Mucosa of descending colon (tissue), 3 donors: ENCODE measurements around the gene PPHLN1. TPM values are rescaled to one million over a fixed set of nuclear protein-coding genes. Genes with fewer than 3 reads are reported as not detected.
"Not testable (repeated sequence)": the region's sequence is repeated elsewhere in the genome, so short reads cannot be mapped to it uniquely, and the experiment has no call there.

Experiments
- ATAC-seq: fragments of 200-7000 bp; cut with Tn5 transposase; one replicate; pipeline ENCODE4 v1.9.1; 2020; ENCODE audit warnings: mild to moderate bottlenecking, moderate library complexity
- DNase-seq, 3 donors: peaks; one replicate each; pipeline ENCODE4 v3.0.0-alpha.2; 2020
- H3K36me3 ChIP-seq: fragments of 200-600 bp; one replicate; pipeline ENCODE4 v1.8.0; 2021; ENCODE audit warnings: low read depth, mild to moderate bottlenecking
- H3K4me1 ChIP-seq: fragments of 200-600 bp; one replicate; pipeline ENCODE4 v1.8.0; 2021; ENCODE audit warnings: low read depth, mild to moderate bottlenecking
- H3K4me3 ChIP-seq: fragments of 200-600 bp; one replicate; pipeline ENCODE4 v1.8.0; 2021; ENCODE audit warnings: mild to moderate bottlenecking
- H3K9me3 ChIP-seq: fragments of 200-600 bp; one replicate; pipeline ENCODE4 v1.8.0; 2021; ENCODE audit warnings: mild to moderate bottlenecking
- intact Hi-C, 2 donors: fragments of 100-400 bp; cut with DNase I in 1 of 2; cut with micrococcal nuclease in 1 of 2; formaldehyde crosslinking; loops; one replicate each; pipeline versions ENCODE4 v1.11.0 to v1.11.1; 2022; cut with DNase I, micrococcal nuclease
- total RNA-seq, 3 donors: library from RNA; stranded (reverse); fragmentation: NEBNext Ultra II Directional in 2 of 3; extraction: Animal tissue kit (Norgen Biotek cat#: 25700) in 2 of 3; gene quantifications; one replicate each; pipeline versions ENCODE4 v1.2.1 to v1.2.4, GENCODE V29; 2021 to 2023
- TF ChIP-seq, protein P1 (sequence below): fragments of 200-600 bp; IDR thresholded peaks from one replicate; pipeline ENCODE4 v1.8.0; 2022; ENCODE audit warnings: antibody characterized with exemption, mild to moderate bottlenecking
- donor health status: DM: no; HTN: no; CAD: no; lungs with moderate emphysema.
- donor health status: DM: no; HTN: no; CAD: no.
- donor health status: DM: no; HTN: yes; CAD: no.

The PPHLN1 gene
- total RNA-seq, 3 donors from 2014 or later: 43.7 to 50.6 (median 44.9) TPM

DNA sequence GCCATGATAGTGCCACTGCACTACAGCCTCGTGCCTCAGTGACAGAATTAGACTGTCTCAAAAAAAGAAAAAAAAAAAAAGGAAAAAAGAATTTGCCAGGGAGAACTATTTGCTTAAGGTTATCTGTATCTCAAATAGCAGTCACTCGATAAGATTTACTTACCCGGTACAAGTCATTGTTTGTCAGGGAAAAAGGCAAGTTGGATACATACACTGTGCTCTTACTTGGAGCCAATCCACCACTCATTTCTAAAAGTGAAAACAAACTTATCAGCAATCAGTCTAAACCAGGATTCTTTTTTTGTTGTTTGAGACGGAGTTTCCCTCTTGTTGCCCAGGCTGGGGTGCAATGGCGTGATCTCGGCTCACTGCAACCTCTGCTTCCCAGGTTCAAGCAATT lies 2.1 kb upstream of the PPHLN1 start:
- intact Hi-C loops: loop anchor here (10.0 kb wide), 1 partner anchor 179 kb away; the partner anchor contains the start of gene GXYLT1 (in 2 of the 2)
- ATAC-seq (no peak), DNase-seq (no peak)
- TF ChIP-seq, protein P1, sequence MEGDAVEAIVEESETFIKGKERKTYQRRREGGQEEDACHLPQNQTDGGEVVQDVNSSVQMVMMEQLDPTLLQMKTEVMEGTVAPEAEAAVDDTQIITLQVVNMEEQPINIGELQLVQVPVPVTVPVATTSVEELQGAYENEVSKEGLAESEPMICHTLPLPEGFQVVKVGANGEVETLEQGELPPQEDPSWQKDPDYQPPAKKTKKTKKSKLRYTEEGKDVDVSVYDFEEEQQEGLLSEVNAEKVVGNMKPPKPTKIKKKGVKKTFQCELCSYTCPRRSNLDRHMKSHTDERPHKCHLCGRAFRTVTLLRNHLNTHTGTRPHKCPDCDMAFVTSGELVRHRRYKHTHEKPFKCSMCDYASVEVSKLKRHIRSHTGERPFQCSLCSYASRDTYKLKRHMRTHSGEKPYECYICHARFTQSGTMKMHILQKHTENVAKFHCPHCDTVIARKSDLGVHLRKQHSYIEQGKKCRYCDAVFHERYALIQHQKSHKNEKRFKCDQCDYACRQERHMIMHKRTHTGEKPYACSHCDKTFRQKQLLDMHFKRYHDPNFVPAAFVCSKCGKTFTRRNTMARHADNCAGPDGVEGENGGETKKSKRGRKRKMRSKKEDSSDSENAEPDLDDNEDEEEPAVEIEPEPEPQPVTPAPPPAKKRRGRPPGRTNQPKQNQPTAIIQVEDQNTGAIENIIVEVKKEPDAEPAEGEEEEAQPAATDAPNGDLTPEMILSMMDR: no peak
- no peaks in the 10 kb centered on the region for H3K9me3 ChIP-seq
- no peak overlapping the region for H3K4me3 ChIP-seq
- peaks cover 17% of the 10 kb centered on the region for H3K4me1 ChIP-seq
- no peaks in the 10 kb centered on the region for H3K36me3 ChIP-seq

DNA sequence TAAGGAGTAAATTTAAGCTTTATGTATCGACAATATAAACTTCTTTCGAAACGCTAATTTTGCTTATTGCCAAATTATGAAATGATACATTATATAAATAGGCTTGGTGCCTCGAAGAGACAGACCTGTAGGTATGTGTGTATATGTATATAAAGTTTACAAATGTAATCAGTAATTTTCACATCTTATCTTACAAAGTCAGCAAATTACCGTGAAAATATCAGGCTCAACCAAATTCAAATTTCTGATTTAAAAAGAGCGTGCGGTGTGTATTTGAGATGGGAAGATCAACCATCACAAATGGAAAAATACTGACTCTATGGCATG lies 678 bp upstream of the PPHLN1 start:
- ATAC-seq: no peak

DNA sequence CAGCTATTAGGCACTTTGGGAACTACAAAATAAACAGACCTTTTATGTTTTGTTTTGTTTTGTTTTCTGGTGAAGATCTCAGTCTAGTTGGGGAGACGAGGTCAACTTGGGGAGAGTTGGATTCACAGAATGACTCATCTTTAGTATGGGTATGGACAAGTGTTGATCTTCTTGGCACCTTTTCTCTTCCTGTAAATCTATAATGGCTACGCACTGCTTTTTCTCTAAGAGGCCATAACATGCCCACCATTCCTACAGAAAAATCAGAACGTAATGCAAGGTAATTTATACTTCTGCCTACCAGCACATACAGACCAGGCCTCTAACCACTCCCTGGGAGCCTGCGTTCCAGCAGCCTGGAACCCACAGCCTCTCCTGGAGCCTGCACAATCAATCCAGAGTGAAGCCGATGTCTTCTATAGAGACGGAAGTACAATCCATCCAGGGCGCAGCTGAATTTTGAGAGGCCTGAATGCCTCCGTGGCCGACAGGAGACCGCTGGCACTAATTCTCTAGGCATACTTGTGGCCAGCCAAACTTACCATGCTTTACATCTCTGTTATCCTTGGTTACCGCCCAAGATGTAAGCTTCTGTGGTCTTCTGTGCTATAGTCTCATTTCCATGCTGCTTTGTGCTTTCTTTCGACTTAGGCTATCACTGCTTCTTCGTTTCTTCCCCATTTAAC lies 717 bp downstream of the PPHLN1 start:
- peak overlapping the region; percentile 48 for H3K4me3 ChIP-seq
- intact Hi-C loops: loop anchor here (10.0 kb wide), 1 partner anchor 182 kb away; the partner anchor contains the start of gene GXYLT1 (in 2 of the 2)
- TF ChIP-seq, protein P1: no peak
- H3K4me1 ChIP-seq: peaks cover 17% of the 10 kb centered on the region
- H3K9me3 ChIP-seq: no peaks in the 10 kb centered on the region
- no peaks in the 10 kb centered on the region for H3K36me3 ChIP-seq
- ATAC-seq: peak; percentile 54
- DNase-seq: peak in 2 of 3 donors; percentile 33 to 40

More for the DNA sequence above, 678 bp upstream of the PPHLN1 start:
- intact Hi-C loops: loop anchor here (10.0 kb wide), 1 partner anchor 180 kb away; the partner anchor contains the start of gene GXYLT1 (in 2 of the 2)
- TF ChIP-seq, protein P1: no peak
- peaks cover 17% of the 10 kb centered on the region for H3K4me1 ChIP-seq
- H3K9me3 ChIP-seq: no peaks in the 10 kb centered on the region
- no peak for DNase-seq
- no peaks in the 10 kb centered on the region for H3K36me3 ChIP-seq
- H3K4me3 ChIP-seq: no peak overlapping the region

DNA sequence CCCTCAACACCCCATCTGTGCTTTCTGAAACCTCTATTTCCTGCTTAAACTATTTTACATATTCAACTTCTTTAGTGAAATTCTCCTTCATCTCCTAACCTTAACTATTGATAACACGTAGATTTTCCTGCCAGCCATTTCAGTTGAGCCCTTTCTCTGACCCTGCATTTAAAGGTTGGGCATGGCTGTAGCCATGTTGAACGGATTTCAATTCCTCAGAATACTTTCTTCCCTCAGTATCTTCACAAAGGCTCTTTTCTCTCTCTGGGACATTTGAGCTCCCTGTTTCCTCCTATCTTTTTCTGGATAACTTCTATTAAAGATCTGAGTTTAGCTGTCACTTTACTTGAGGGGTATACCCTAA lies 1.2 kb downstream of the PPHLN1 start:
- no peak overlapping the region for H3K4me3 ChIP-seq
- intact Hi-C loops: loop anchor here (10.0 kb wide), 1 partner anchor 182 kb away; the partner anchor contains the start of gene GXYLT1 (in 2 of the 2)
- H3K36me3 ChIP-seq: no peaks in the 10 kb centered on the region
- no peak for DNase-seq
- ATAC-seq: no peak
- H3K9me3 ChIP-seq: no peaks in the 10 kb centered on the region
- H3K4me1 ChIP-seq: peaks cover 18% of the 10 kb centered on the region
- TF ChIP-seq, protein P1: no peak

DNA sequence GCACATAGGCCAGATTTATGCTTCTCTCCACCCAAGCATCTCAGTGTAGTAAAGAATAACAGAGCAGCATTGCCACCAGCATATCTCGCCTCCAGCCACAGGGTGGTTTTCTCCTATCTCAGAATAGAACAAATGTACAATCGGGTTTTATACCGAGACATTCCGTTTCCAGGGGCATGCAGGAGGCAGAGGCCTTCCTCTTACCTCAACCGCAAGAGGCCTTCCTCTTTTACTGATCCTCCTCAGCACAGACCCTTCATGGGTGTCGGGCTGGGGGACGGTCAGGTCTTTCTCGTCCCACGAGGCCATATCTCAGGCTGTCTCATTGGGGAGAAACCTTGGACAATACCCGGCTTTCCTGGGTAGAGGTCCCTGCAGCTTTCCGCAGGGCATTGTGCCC lies 4.1 kb downstream of the PPHLN1 start:
- H3K36me3 ChIP-seq, ATAC-seq, DNase-seq, H3K9me3 ChIP-seq, H3K4me3 ChIP-seq, intact Hi-C loops: not testable (repeated sequence)
- H3K4me1 ChIP-seq: peaks cover 19% of the 10 kb centered on the region
